Keratinocyte (primary cell): ENCODE measurements around the gene RNF5. TPM values are rescaled to one million over a fixed set of nuclear protein-coding genes. Genes with fewer than 3 reads are reported as not detected.

Experiments used
- DNase-seq: peaks from one replicate; pipeline ENCODE4 v3.0.0-alpha.2; 2011; ENCODE audit warnings: low read depth, missing footprints, low spot score
- FAIRE-seq: peaks from 2 replicates; lab custom pipeline; 2011; peaks lifted over from hg19 to GRCh38; lab: Jason Lieb, UNC
- H2AFZ ChIP-seq: 2 replicates; pipeline ENCODE4 v1.6.0; 2012; ENCODE audit warnings: low read length, control low read depth, inconsistent platforms; ENCODE audit not compliant: control insufficient read depth
- H3K27ac ChIP-seq: 2 replicates; pipeline ENCODE4 v1.5.1; 2011; ENCODE audit warnings: low read length; ENCODE audit not compliant: control insufficient read depth, insufficient read depth
- H3K27me3 ChIP-seq: 3 replicates; pipeline ENCODE4 v1.6.0; 2011; ENCODE audit warnings: low read length; ENCODE audit not compliant: control insufficient read depth, insufficient read depth; ENCODE audit errors: extremely low read depth
- H3K36me3 ChIP-seq, 2 experiments: 2 replicates in 1 of 2; 3 replicates in 1 of 2; pipeline ENCODE4 v1.5.1; 2011; ENCODE audit warnings: low read length in 2 of 2, mild to moderate bottlenecking in 1 of 2; ENCODE audit not compliant: control insufficient read depth in 2 of 2, insufficient read depth in 2 of 2; ENCODE audit errors: extremely low read depth in 1 of 2
- H3K4me1 ChIP-seq: 3 replicates; pipeline ENCODE4 v1.5.1; 2011; ENCODE audit warnings: low read length; ENCODE audit not compliant: control insufficient read depth, insufficient read depth; ENCODE audit errors: extremely low read depth
- H3K4me2 ChIP-seq: 3 replicates; pipeline ENCODE4 v1.6.0; 2011; ENCODE audit warnings: low read depth, low read length; ENCODE audit not compliant: control insufficient read depth, insufficient read depth; ENCODE audit errors: extremely low read depth
- H3K4me3 ChIP-seq, 3 experiments: fragments of 200-600 bp in 1 of 3; sonication (generic) in 1 of 3; 2 replicates in 2 of 3; 3 replicates in 1 of 3; pipeline ENCODE4 v1.5.1; 2011 to 2016; ENCODE audit warnings: low read length in 3 of 3, mild to moderate bottlenecking in 3 of 3, control low read depth in 2 of 3, inconsistent platforms in 1 of 3, low read depth in 1 of 3, mixed read lengths in 1 of 3, mixed run types in 1 of 3, moderate library complexity in 1 of 3; ENCODE audit not compliant: control insufficient read depth in 2 of 3, insufficient read depth in 2 of 3; ENCODE audit errors: extremely low read depth in 1 of 3
- H3K79me2 ChIP-seq: 2 replicates; pipeline ENCODE4 v1.6.0; 2012; ENCODE audit warnings: low read length; ENCODE audit not compliant: control insufficient read depth, insufficient read depth
- H3K9ac ChIP-seq: 3 replicates; pipeline ENCODE4 v1.6.0; 2011; ENCODE audit warnings: low read length; ENCODE audit not compliant: control insufficient read depth, insufficient read depth; ENCODE audit errors: extremely low read depth
- H3K9me1 ChIP-seq: 3 replicates; pipeline ENCODE4 v1.6.0; 2011; ENCODE audit warnings: low read length; ENCODE audit not compliant: control insufficient read depth, insufficient read depth; ENCODE audit errors: extremely low read depth
- H3K9me3 ChIP-seq: 2 replicates; pipeline ENCODE4 v1.5.1; 2012; ENCODE audit warnings: low read depth, low read length; ENCODE audit not compliant: control insufficient read depth
- H4K20me1 ChIP-seq: 3 replicates; pipeline ENCODE4 v1.6.0; 2011; ENCODE audit warnings: low read length; ENCODE audit not compliant: control insufficient read depth, insufficient read depth; ENCODE audit errors: extremely low read depth
- EZH2 ChIP-seq: IDR thresholded peaks from one replicate; pipeline ENCODE4 v1.6.1; 2012; ENCODE audit warnings: inconsistent platforms, mild to moderate bottlenecking, low read length, moderate library complexity
- dilution Hi-C: fragments of 300-500 bp; cut with MboI; formaldehyde crosslinking; loops from one replicate; pipeline ENCODE4 v1.7.0; 2020; ENCODE audit warnings: low sequenced_read_pairs; ENCODE audit not compliant: extremely low pct_ligation_motif_present
- polyA plus RNA-seq, 5 experiments: library from polyadenylated mRNA; depleted of rRNA in 3 of 5; stranded (reverse) in 3 of 5; stranded (forward) in 1 of 5; unstranded in 1 of 5; fragments of >200 nt; gene quantifications; 1 replicate in 1 of 5; 2 replicates in 3 of 5; 3 replicates in 1 of 5; pipeline versions ENCODE4 v1.2.1 to v1.2.3, GENCODE V29; 2011 to 2012; ENCODE audit warnings: missing spikeins in 2 of 5, low read depth in 1 of 5, low replicate concordance in 1 of 5
- TF ChIP-seq, protein P1 (sequence below), 3 experiments: IDR thresholded peaks in 1 of 3; conservative IDR thresholded peaks in 1 of 3; optimal IDR thresholded peaks in 1 of 3; 2 replicates in 2 of 3; 3 replicates in 1 of 3; pipeline versions ENCODE3 to v1.5.1; 2011; ENCODE audit warnings: low read length in 3 of 3, mild to moderate bottlenecking in 3 of 3, moderate library complexity in 2 of 3, control low read depth in 1 of 3, inconsistent platforms in 1 of 3; ENCODE audit not compliant: insufficient read depth in 2 of 3; ENCODE audit errors: extremely low read depth in 1 of 3

The RNF5 gene
- polyA plus RNA-seq, 1 donor (not counting 4 experiments of a cell fraction or from before 2014, with no cell fraction given), result 33.2 TPM

DNA sequence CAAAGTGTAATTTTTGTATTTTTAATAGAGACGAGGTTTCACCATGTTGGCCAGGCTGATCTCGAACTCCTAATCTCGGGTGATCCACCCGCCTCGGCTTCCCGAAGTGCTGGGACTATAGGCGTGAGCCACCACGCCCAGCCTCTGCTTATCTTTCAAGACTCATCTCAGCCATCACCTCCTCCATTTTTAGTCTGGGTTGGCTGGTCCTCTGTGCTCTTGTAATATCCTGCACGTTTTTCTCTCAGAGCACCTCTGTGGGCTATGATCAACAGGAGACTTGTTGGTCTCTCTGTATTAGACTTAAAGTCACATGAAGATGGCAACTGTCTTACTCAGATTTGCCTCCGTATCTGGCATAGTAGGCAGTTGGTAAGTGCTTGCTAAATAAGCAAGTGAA is 38.1 kb downstream of the RNF5 start:
- TF ChIP-seq, protein P1, sequence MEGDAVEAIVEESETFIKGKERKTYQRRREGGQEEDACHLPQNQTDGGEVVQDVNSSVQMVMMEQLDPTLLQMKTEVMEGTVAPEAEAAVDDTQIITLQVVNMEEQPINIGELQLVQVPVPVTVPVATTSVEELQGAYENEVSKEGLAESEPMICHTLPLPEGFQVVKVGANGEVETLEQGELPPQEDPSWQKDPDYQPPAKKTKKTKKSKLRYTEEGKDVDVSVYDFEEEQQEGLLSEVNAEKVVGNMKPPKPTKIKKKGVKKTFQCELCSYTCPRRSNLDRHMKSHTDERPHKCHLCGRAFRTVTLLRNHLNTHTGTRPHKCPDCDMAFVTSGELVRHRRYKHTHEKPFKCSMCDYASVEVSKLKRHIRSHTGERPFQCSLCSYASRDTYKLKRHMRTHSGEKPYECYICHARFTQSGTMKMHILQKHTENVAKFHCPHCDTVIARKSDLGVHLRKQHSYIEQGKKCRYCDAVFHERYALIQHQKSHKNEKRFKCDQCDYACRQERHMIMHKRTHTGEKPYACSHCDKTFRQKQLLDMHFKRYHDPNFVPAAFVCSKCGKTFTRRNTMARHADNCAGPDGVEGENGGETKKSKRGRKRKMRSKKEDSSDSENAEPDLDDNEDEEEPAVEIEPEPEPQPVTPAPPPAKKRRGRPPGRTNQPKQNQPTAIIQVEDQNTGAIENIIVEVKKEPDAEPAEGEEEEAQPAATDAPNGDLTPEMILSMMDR (optimal IDR thresholded peaks at IDR 0.05 in 1 of 3, IDR thresholded peaks at IDR 0.05 in 1 of 3, conservative IDR thresholded peaks at IDR 0.05 in 1 of 3; ENCODE audit: extremely low read depth in 1 of 3, insufficient read depth in 2 of 3, low read length in 3 of 3), result no peak
- TF ChIP-seq EZH2, result no peak
- Histone ChIP-seq H3K27ac (no peak overlapping the region), H3K36me3 (no peaks in the 10 kb centered on the region), H3K27me3 (peaks cover 13% of the 10 kb centered on the region), H4K20me1 (no peaks in the 10 kb centered on the region), H3K9ac (no peak overlapping the region), H3K4me3 (no peak overlapping the region), H3K4me1 (no peaks in the 10 kb centered on the region), H2AFZ (no peak overlapping the region), H3K79me2 (no peaks in the 10 kb centered on the region), H3K9me1 (no peaks in the 10 kb centered on the region), H3K9me3 (no peaks in the 10 kb centered on the region), H3K4me2 (no peak overlapping the region)
- FAIRE-seq (no peak), DNase-seq (no peak)
- dilution Hi-C loops, result no loop called here

DNA sequence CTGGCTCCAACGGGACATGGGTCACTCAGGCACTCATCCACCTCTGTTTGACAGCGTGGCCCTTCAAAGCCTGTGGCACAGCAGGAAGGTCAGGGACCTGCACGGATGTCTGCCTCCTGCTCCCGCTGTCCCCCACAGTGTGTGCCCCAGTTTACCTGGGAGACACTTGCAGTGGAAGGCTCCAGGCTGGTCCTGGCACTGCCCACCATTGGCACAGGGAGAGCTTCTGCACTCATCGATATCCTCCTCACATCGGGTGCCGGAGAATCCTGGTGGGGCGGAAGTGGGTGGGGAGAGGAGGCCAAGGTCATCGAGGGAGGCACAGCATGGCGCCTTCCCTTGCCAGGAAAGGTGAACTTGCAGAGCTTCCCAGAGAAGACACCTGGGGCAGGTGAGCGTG is 38.8 kb downstream of the RNF5 start:
- Histone ChIP-seq H3K4me3 (no peak overlapping the region), H3K36me3 (no peaks in the 10 kb centered on the region), H4K20me1 (no peaks in the 10 kb centered on the region), H3K27ac (no peak overlapping the region), H3K4me1 (no peaks in the 10 kb centered on the region), H3K9me1 (no peaks in the 10 kb centered on the region), H2AFZ (no peak overlapping the region), H3K9ac (no peak overlapping the region), H3K4me2 (no peak overlapping the region), H3K27me3 (peaks cover 16% of the 10 kb centered on the region), H3K9me3 (no peaks in the 10 kb centered on the region), H3K79me2 (no peaks in the 10 kb centered on the region)
- dilution Hi-C loops, result no loop called here
- TF ChIP-seq, protein P1 (optimal IDR thresholded peaks at IDR 0.05 in 1 of 3, IDR thresholded peaks at IDR 0.05 in 1 of 3, conservative IDR thresholded peaks at IDR 0.05 in 1 of 3; ENCODE audit: extremely low read depth in 1 of 3, insufficient read depth in 2 of 3, low read length in 3 of 3), result no peak
- no peak for TF ChIP-seq EZH2
- no peak for FAIRE-seq
- DNase-seq, result no peak
